ENCODE results near the gene TMEM219. TPM values are rescaled to one million over a fixed set of nuclear protein-coding genes. Genes with fewer than 3 reads are reported as not detected.

Gene TMEM219
- total RNA-seq, 4 donors from 2014 or later, result 118 to 143 (median 130) TPM

DNA sequence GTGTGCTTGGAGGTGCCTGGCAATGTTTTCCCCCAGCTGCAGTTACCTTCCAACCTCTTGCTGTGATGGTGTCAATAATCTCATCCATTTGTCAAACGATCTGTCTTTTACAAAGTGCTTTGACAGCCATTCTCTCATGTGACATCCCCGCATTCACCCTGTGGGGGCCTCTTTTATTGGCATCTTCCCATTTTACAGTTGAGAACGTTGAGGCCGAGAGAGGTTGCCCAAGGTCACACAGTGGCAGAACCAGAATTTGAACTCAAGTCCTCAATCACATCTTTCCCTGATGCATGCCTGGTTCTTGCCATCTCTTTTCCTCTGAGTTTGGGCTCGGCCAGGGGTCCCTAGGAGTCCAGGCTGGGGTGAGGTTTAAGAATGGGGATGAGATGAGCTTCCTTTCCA lies 13.3 kb downstream of the TMEM219 start:
- 55 to 63% methylated on average over 5 of the region's 5 CpGs for WGBS, 2 donors
- intact Hi-C loops (cut with DNase I; ENCODE audit: low total_unique reads), result no loop called here
- no peak for DNase-seq (ENCODE audit: low spot score in 2 of 2)
- peak overlapping the region; percentile 59 for H3K4me3 ChIP-seq (ENCODE audit: low read depth, poor library complexity, severe bottlenecking)
- TF ChIP-seq, protein P1, sequence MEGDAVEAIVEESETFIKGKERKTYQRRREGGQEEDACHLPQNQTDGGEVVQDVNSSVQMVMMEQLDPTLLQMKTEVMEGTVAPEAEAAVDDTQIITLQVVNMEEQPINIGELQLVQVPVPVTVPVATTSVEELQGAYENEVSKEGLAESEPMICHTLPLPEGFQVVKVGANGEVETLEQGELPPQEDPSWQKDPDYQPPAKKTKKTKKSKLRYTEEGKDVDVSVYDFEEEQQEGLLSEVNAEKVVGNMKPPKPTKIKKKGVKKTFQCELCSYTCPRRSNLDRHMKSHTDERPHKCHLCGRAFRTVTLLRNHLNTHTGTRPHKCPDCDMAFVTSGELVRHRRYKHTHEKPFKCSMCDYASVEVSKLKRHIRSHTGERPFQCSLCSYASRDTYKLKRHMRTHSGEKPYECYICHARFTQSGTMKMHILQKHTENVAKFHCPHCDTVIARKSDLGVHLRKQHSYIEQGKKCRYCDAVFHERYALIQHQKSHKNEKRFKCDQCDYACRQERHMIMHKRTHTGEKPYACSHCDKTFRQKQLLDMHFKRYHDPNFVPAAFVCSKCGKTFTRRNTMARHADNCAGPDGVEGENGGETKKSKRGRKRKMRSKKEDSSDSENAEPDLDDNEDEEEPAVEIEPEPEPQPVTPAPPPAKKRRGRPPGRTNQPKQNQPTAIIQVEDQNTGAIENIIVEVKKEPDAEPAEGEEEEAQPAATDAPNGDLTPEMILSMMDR (IDR thresholded peaks at IDR 0.05), result no peak
- no peak for TF ChIP-seq POLR2A (IDR thresholded peaks at IDR 0.05)

DNA sequence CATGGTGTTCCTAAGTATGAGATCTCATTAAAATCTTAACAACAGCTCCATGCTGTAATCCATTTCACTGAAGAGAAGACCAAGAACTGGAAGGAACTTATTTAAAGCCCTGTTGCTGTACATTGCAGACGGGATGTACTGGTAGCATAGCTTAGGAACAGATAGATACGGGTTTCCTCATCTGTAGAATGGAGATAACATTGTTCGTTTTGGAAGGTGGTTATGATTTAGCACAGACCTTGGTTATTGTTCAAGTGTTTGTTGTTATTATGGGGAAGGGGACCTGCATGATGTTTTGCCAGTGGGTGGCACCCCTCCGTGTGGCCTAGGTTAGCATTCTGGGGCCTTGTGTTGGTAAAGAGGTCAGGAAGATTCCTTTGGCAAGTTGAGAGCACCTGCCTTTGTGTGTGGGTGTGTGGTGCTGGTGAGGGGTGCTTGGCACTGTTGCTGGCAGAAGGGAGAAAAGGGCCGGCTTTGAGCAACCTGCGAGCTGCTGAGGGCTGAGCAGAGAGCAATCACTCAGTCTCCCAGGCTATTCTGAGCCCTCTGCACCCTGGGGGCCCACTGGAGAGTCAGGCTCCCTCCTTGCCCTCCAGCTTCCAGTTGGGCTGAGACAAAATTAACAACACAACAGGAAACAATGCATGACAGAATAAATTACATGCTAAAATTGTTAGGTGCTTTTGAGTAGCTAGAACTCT lies 14.1 kb downstream of the TMEM219 start:
- H3K4me3 ChIP-seq (ENCODE audit: low read depth, poor library complexity, severe bottlenecking), result no peak overlapping the region
- intact Hi-C loops (cut with DNase I; ENCODE audit: low total_unique reads), result no loop called here
- no peak for TF ChIP-seq POLR2A (IDR thresholded peaks at IDR 0.05)
- TF ChIP-seq, protein P1 (IDR thresholded peaks at IDR 0.05), result no peak
- 21 to 23% methylated on average over 6 of the region's 6 CpGs for WGBS, 2 donors
- DNase-seq (ENCODE audit: low spot score in 2 of 2), result no peak

DNA sequence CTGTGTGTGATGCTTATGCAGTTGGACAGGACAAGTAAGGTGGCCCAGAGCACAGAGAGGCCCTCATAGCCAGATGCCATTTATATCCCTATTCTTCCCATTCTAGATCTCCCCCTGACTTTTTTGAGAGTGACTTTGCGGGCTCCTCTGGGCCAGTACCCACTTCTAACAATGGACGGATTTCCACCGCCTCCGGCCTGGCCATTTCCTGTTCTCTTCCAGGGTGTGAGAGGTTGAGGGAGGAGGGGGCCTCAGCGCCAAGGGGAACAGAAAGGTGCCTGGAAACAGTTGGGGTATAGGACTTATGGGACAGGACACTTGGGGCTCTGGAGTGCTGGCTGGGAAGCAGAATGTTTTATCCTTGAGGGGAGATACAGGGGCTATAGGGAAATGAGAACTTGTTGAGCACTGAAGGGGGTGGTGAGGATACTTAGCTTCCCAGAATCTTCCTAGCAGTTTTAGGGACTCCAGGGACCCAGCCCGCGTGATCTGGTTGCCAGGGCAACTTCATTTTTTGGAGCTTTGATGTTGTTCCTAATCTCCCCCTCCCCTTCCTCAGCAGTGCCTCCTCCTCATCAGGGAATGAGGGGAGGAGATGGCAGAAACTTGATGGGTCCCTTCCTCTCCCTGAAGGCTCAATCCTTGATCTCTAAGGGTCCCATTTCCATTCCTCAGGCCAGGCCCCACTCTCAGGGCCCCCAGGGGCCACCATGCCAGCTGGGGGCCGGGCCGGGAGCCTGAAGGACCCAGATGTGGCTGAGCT lies 15.4 kb downstream of the TMEM219 start:
- no peak for DNase-seq (ENCODE audit: low spot score in 2 of 2)
- 76 to 85% methylated on average over 7 to 9 of the region's 9 CpGs for WGBS, 2 donors
- TF ChIP-seq POLR2A (IDR thresholded peaks at IDR 0.05), result no peak
- TF ChIP-seq, protein P1 (IDR thresholded peaks at IDR 0.05), result no peak
- H3K4me3 ChIP-seq (ENCODE audit: low read depth, poor library complexity, severe bottlenecking), result no peak overlapping the region
- intact Hi-C loops (cut with DNase I; ENCODE audit: low total_unique reads), result no loop called here

DNA sequence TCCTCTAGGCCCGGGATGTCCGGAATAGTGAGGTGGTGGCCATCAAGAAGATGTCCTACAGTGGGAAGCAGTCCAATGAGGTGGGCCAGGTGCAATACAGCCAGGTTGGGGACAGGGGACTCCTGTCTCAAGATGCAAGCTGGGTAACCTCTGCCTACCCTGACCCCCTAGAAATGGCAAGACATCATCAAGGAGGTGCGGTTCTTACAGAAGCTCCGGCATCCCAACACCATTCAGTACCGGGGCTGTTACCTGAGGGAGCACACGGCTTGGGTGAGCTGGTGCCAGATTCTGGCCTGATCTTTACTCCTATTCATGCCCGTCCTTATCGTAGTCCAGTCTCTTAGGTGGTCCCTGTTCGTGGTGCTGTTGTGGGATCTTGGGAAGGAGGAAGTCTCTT lies 16.2 kb downstream of the TMEM219 start:
- no peak for DNase-seq (ENCODE audit: low spot score in 2 of 2)
- intact Hi-C loops (cut with DNase I; ENCODE audit: low total_unique reads), result no loop called here
- H3K4me3 ChIP-seq (ENCODE audit: low read depth, poor library complexity, severe bottlenecking), result no peak overlapping the region
- TF ChIP-seq, protein P1 (IDR thresholded peaks at IDR 0.05), result no peak
- TF ChIP-seq POLR2A (IDR thresholded peaks at IDR 0.05), result no peak
- WGBS, 2 donors, result 94 to 96% methylated on average over 9 of the region's 9 CpGs

DNA sequence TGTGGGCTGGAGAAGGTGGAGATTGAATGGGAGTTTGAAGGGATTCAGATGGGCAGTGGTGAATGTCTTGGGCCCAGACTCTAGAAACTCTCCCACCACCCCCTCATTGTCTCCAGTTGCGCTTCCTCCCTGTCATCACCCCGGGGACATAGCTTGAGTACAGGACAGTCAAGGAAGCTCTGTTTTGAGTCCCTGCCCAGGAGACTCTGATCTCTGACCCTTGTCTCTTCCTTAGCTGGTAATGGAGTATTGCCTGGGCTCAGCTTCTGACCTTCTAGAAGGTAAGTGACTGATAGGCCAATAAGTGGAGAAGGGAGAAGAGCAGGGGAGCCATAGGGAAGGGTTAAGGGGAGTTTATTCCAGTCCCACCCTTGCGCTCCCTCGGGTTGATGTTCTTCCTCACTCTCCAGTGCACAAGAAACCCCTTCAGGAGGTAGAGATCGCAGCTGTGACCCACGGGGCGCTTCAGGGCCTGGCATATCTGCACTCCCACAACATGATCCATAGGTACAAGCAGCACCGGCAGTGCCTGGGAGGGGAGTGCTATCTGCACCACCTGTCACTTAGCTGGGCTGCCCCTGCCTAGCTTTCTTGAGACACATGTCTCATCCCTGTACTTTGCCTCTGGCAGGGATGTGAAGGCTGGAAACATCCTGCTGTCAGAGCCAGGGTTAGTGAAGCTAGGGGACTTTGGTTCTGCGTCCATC lies 16.8 kb downstream of the TMEM219 start:
- 85 to 90% methylated on average over 9 of the region's 9 CpGs for WGBS, 2 donors
- intact Hi-C loops (cut with DNase I; ENCODE audit: low total_unique reads), result no loop called here
- TF ChIP-seq POLR2A (IDR thresholded peaks at IDR 0.05), result no peak
- TF ChIP-seq, protein P1 (IDR thresholded peaks at IDR 0.05), result no peak

More for the DNA sequence above, 16.8 kb downstream of the TMEM219 start:
- H3K4me3 ChIP-seq (ENCODE audit: low read depth, poor library complexity, severe bottlenecking), result no peak overlapping the region
- DNase-seq (ENCODE audit: low spot score in 2 of 2), result no peak
